GM12891 (cell line): ENCODE measurements around the gene SRF. TPM values are rescaled to one million over a fixed set of nuclear protein-coding genes. Genes with fewer than 3 reads are reported as not detected.

Experiments
- DNase-seq: peaks from one replicate; pipeline ENCODE4 v3.0.0; 2011; ENCODE audit warnings: low spot score; ENCODE audit not compliant: insufficient read length
- FAIRE-seq: peaks from 2 replicates; lab custom pipeline; 2011; peaks lifted over from hg19 to GRCh38; lab: Jason Lieb, UNC
- PAX5 ChIP-seq: IDR thresholded peaks from 2 replicates; pipeline ENCODE4 v1.6.1; 2011; ENCODE audit warnings: low read length, moderate library complexity, mild to moderate bottlenecking; ENCODE audit not compliant: insufficient read depth, severe bottlenecking
- POLR2A ChIP-seq: IDR thresholded peaks from 2 replicates; pipeline ENCODE4 v1.6.1; 2011; ENCODE audit warnings: low read depth, low read length, control low read depth
- POLR2AphosphoS5 ChIP-seq: IDR thresholded peaks from 2 replicates; pipeline ENCODE4 v1.6.1; 2011; ENCODE audit warnings: low read depth, low read length, control low read depth
- POU2F2 ChIP-seq: IDR thresholded peaks from 2 replicates; pipeline ENCODE4 v1.6.1; 2011; ENCODE audit warnings: low read depth, mild to moderate bottlenecking, control low read depth, low read length, moderate library complexity
- SPI1 ChIP-seq: IDR thresholded peaks from 2 replicates; pipeline ENCODE4 v1.6.1; 2011; ENCODE audit warnings: low read depth, low read length, control low read depth
- TAF1 ChIP-seq: IDR thresholded peaks from 2 replicates; pipeline ENCODE4 v1.6.1; 2011; ENCODE audit warnings: low read depth, low read length, control low read depth
- polyA plus RNA-seq: library from polyadenylated mRNA; unstranded; fragments of >200 nt; gene quantifications from one replicate; pipeline ENCODE4 v1.2.1, GENCODE V29; 2012; ENCODE audit warnings: low read depth, missing spikeins, inconsistent platforms; ENCODE audit not compliant: missing spikeins

SRF gene
- polyA plus RNA-seq: 31.1 TPM

DNA sequence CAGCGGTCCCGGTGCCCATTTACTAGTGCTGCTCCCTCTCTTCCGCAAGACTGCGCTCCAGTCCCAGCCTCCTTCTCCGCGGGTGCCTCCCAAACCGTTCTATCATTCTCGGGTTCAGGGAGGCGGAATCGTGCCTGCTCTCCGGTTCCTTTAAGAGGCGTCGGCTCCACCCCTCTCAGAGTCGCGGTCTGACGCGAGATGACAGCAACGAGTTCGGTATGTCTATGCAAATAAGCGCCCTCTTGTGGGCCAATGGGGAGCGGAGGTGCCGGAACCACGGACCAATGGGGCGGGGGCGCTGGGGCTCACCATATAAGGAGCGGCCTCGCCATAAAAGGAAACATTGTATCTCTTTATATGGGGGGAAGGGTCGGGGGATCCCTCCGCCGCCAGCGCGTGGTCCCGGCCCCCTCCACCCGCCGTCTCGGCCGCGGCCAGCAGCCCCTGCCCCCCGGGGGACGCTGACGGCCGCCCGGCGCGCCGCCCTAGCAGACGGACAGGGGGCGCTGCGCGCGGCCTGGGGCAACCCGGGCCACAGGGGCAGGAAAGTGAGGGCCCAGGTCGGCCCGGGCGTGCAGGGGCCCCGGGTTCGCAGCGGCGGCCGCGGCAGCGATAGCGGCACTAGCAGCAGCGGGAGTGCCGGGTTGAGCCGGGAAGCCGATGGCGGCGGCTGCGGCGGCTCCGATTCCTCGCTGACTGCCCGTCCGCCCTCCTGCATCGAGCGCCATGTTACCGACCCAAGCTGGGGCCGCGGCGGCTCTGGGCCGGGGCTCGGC is at the start of gene SRF:
TSS of gene SRF (plus strand) at position 339 of the 776 bp plus-strand sequence. CDS start at position 727, 388 bp downstream.
- peak; percentile 83 for DNase-seq
- peak; percentile 92 for FAIRE-seq
- TF ChIP-seq TAF1 (peak; percentile 43), POU2F2 (peak; percentile 88; the same call in 1 of the 2 replicates), POLR2AphosphoS5 (peak; percentile 68), PAX5 (no peak)

DNA sequence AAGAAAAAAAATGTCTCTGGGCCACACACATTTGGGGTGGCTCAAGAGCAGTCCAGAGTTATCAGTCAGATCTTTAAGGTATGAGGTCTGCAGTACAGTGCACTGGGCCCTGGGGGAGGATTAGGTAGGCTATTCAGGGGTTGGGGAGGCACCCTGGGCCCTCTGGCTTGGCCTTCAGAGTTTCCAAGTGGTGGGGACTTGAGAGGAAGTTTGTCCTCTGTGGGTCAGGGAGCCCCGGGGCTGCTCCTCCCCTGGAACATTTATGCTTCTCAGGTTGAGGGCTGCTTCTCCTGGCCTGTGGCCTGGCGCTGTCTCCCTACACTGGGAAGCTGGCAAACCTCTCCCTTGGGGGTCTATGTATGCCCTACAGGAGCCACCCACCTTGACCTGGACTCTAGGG is 48.9 kb upstream of the SRF start:
- FAIRE-seq (no peak), DNase-seq (no peak)
- no peak for TF ChIP-seq SPI1
- TF ChIP-seq POLR2A: no peak
- no peak for TF ChIP-seq POLR2AphosphoS5
- no peak for TF ChIP-seq POU2F2
- TF ChIP-seq PAX5: no peak
- no peak for TF ChIP-seq TAF1

DNA sequence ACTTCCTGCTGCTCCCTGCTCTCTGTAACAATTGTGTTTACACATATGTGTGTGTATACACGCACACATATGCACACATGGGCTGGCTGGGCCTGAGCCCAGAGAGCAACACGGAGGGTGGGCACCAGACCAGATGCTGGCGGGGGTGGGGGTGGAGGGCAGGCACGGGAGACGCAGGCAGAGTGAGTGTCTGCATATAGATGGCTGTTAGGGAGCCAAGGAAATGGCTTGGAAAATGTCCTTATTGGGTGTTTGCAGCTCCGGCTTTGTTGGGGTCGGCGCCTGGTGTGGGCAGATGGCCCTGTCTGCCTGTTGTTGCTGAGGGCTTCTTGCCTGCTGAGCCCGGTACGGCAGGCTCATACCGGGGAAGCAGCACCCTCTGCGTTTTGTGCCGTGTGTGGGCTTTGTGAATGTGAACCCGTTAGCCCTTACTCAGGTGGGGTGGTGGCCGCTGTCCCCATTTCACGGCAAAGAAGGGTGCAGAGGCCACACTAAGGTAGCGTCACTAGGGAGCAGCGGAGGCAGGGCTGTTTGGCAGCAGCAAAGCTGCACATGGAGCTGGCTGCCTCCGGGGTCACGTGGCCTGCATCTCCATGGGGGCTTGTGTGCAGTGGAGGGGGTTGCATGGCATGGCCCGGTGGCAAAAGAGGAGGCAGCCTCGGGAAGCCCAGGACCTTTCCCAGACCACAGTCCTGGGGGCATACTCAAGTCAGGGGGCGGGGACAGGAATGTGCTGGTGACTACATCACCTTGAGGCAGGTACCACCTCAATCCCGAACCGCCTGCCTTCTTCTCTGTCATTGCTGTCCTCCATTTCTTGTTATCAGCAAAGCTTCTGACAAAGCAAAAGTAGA is 47.4 kb upstream of the SRF start:
- no peak for DNase-seq
- TF ChIP-seq TAF1 (no peak), POLR2A (no peak), POLR2AphosphoS5 (no peak), POU2F2 (no peak), PAX5 (no peak), SPI1 (no peak)
- no peak for FAIRE-seq

- TF ChIP-seq POU2F2 (no peak), TAF1 (no peak), PAX5 (no peak), POLR2AphosphoS5 (no peak), SPI1 (no peak)
- DNase-seq (no peak), FAIRE-seq (no peak)
These were observed 46.6 kb upstream of the SRF start for GRCh38 chr6:43124481-43124880.

DNA sequence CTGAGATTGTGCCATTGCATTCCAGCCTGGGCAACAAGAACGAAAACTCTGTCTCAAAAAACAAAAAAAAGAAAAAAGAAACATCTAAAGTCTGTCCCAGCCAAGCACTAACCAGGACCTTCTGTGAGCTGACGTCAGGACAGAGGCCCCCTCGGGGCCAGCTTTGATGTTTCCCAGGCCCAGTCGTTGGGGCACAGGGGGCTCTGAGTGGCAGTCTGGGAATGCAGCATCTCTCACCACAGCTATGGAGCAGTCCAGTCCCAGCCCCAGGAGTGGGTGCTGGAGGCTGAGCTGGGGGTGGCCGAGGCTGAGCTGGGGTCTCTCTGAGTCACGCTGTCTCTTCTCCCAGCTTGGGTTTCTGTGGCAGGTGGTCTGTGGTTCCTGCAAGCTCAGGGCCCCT is 46.0 kb upstream of the SRF start:
- no peak for FAIRE-seq
- no peak for TF ChIP-seq SPI1
- no peak for TF ChIP-seq POLR2A
- TF ChIP-seq PAX5: no peak
- no peak for TF ChIP-seq TAF1
- TF ChIP-seq POU2F2: no peak
- no peak for TF ChIP-seq POLR2AphosphoS5
- DNase-seq: no peak

DNA sequence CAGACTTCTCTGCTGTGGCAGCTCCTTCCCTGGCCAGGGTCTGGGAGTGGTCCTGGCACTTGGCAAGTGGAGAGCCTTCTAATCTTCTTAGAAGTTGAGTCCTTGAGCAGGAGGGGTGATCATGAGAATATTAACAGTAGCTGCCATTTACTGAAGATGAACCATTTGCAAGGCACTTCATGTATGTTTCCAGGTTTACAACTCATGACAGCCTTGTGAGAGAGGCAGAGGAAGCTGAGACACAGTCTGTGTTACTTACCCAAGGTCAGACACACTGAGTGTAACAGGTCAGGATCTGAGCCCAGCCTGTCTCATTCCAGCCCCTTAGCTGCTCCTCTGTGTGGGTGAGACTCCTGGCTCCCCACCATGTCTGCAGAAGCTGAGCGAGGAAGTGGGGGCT is 45.5 kb upstream of the SRF start:
- DNase-seq (no peak), FAIRE-seq (no peak)
- TF ChIP-seq TAF1 (no peak), POLR2AphosphoS5 (no peak), SPI1 (no peak), POLR2A (no peak), PAX5 (no peak), POU2F2 (no peak)

- TF ChIP-seq TAF1: no peak
- no peak for TF ChIP-seq POU2F2
- DNase-seq: no peak
- FAIRE-seq: no peak
These were observed 43.9 kb upstream of the SRF start for GRCh38 chr6:43127180-43127579.

DNA sequence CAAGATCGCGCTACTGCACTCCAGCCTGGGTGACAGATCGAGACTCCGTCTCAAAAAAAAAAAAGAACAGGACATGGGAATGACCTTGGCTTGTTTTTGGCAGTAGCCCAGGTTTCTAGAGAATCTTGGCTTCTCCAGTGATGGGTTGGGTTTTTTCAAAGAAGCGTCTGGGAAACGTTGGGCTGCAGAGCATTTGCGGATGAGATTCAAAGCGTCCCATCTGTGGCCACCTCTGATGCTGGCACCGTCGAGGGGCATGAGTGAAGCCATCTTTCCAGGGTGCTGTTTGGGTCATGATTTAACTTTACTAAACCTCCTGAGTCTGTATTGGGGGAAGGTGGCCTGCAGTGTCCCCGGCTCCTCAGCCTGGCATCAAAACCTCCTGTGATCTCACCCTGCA is 43.2 kb upstream of the SRF start:
- TF ChIP-seq SPI1 (no peak), PAX5 (no peak), POLR2AphosphoS5 (no peak), POU2F2 (no peak), TAF1 (no peak), POLR2A (no peak)
- no peak for FAIRE-seq
- no peak for DNase-seq

DNA sequence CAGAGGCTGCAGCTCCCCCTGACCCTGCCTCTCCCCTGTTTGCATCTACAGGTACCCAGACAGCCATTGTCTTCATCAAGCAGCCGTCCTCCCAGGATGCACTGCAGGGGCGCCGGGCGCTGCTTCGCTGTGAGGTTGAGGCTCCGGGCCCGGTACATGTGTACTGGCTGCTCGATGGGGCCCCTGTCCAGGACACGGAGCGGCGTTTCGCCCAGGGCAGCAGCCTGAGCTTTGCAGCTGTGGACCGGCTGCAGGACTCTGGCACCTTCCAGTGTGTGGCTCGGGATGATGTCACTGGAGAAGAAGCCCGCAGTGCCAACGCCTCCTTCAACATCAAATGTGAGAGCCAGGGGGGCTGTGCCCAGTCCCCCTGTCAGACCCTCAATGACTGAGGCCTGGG is 42.1 kb upstream of the SRF start:
- DNase-seq (no peak), FAIRE-seq (no peak)
- TF ChIP-seq PAX5: no peak
- no peak for TF ChIP-seq POU2F2

DNA sequence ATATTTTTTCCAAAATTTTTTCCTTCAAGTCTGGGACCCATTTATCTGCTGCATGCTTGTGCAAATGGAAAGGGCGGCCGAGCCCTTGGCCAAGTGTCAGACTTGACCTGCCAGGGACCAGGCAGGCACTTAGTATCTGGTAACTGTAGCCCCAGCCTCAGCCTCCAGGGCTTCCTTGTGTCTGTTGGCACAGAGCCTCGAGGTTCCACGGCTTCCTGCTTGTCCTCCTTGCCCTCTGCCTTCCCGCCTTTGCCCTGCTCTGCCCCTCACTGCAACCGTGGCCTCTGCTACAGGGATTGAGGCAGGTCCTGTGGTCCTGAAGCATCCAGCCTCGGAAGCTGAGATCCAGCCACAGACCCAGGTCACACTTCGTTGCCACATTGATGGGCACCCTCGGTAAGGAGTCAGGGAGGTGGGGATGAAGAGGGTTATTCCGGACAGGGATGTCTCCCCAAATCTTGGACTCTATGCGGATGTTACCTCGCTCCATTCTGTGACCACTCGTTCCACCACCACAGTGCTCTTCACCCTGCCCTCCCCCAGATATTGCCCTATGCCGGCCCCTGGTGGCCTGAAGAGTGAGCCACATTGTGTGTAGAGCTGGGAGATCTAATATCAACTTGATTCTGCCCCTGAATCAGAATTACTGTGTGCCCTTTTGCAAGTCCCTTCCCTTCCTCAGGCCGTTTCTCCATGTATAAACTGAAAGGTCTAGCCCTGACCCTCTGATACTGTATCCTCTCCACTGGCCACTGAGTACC is 41.5 kb upstream of the SRF start:
- no peak for FAIRE-seq
- DNase-seq: no peak
- no peak for TF ChIP-seq SPI1
- TF ChIP-seq POLR2A: no peak
- TF ChIP-seq TAF1: no peak
- no peak for TF ChIP-seq POLR2AphosphoS5
- TF ChIP-seq PAX5: no peak
- no peak for TF ChIP-seq POU2F2
